ENCODE measurements around the gene BAHCC1. TPM values are rescaled to one million over a fixed set of nuclear protein-coding genes. Genes with fewer than 3 reads are reported as not detected.

The BAHCC1 gene
- polyA plus RNA-seq, 4 donors, result 12.2 to 33.4 (median 23.2) TPM

GRCh38 chr17:81487487-81488275, 92.4 kb downstream of the BAHCC1 start:
- peak in 1 of 4 donors; percentile 67 for DNase-seq (ENCODE audit: low read depth in 4 of 4, low spot score in 2 of 4)

GRCh38 chr17:81488276-81488860, 93.1 kb downstream of the BAHCC1 start:
- DNase-seq (ENCODE audit: low read depth in 4 of 4, low spot score in 2 of 4), result no peak

DNA sequence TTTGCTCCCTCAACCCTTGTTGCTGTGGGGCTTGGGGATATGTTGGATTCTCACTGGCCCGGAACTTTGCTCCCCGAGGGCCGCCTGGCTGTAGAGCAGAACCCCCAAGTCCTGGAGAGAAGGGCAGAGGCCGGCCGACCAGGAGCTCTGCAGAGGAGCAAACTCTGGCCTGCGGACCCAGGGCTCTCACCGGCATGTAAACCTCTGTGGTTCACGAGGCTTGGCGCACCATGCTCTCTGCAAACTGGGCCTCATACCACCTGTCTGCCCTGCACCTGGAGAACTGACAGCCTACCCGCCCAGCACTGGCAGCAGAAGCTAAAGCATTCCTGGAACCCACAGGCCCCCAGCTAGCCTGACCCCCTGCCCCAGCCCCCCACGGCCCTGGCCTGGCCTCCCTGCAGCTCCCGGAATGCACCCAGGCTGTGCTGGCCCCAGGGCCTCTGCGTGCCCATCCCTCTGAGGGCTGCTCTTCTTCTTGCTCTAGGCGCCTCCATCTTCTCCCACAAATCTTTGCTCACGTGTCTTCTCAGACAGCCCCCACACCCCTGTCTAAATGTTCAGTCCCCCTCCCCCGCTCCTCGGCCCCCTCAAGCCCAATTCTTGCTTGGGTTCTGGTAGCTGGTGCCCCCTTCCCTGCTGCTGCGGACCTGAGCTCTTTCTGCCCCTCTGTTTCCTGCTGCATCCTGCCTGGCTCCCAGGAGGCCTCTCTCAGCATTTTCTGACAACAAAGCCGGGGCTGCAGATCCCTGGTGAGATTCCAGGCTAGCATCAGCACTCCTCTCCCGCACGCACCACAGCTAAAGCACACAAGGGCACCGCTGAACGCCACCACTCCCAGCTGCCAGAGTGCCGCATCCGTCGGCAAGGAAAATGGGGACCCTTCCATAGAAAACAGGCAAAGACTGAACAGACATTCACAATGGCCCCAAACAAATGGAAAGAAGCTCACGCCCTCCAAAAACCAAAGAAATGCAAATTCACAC, 94.0 kb downstream of the BAHCC1 start:
- DNase-seq (ENCODE audit: low read depth in 4 of 4, low spot score in 2 of 4), result no peak

DNA sequence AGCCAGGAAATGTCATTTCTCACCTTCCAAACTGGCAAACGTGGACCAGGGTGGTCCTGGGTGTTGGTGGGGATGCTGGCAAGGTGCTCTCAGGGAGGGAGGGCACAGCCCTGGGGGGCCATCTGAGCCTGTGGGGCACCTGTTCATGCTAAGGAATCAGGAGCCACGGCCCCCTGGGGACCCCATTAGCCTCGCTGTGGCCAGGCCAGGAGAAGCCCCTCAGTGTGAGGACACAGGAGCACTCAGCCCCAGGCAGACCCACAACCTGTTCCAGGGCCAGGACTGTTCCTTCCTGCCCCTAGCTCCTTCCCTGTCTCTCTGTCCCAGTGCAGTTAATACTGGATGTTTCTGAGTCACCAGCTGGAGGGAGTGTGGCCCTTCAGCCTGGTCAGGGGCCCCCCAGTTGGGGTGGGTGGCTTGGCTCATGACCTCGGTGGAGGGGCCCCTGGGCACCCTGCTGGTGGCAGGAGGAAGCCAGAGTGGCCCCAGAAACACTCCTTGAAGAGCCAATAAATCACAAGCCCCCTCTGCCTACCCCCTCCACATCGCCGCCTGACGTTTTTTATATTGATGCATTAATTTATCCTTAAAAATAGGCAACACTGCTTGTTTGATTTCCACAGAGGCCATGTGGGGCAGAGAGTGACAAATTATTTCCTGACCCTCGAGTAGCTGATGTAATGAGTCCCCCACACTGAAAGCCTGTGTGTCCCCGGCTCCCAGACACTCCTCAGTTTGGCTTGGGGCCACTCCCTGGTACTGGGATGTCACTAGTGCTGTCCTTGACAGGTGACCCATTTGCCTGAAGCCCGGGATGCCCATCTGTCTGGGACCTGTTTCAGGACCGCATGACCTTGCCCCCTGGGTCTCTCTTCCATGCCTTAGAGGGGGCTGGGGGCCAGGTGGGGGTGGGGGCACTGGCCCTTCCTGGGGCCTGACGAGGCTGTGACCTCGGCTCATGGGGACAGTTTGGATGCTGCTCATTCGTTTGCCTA, 95.0 kb downstream of the BAHCC1 start:
- DNase-seq (ENCODE audit: low read depth in 4 of 4, low spot score in 2 of 4), result no peak

- DNase-seq (ENCODE audit: low read depth in 4 of 4, low spot score in 2 of 4), result no peak
These were observed 95.9 kb downstream of the BAHCC1 start for GRCh38 chr17:81491181-81491581.

- no peak for DNase-seq (ENCODE audit: low read depth in 4 of 4, low spot score in 2 of 4)
These were observed 96.5 kb downstream of the BAHCC1 start for GRCh38 chr17:81491761-81492160.

DNA sequence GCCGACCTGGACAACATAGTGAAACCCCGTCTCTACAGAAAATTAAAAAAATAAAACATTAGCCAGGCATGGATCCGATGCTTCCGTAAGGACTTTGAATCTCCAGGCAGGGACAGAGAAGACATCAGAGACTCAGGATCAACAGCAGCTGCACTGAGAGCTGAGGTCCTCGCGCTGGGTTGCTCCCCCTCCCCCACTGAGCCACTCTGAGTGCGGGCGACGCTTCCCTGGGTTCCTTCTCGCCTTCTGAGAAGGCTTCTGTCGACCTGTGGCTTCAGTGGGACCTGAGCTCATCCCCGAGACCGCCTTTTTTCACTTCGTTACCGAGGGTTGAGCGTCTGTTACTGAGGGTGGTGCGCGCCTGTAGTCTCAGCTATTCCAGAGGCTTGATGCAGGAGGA, 96.9 kb downstream of the BAHCC1 start:
- DNase-seq (ENCODE audit: low read depth in 4 of 4, low spot score in 2 of 4), result no peak

GRCh38 chr17:81492706-81493105, 97.4 kb downstream of the BAHCC1 start:
- no peak for DNase-seq (ENCODE audit: low read depth in 4 of 4, low spot score in 2 of 4)

GRCh38 chr17:81493198-81494038, 98.2 kb downstream of the BAHCC1 start:
- no peak for DNase-seq (ENCODE audit: low read depth in 4 of 4, low spot score in 2 of 4)

DNA sequence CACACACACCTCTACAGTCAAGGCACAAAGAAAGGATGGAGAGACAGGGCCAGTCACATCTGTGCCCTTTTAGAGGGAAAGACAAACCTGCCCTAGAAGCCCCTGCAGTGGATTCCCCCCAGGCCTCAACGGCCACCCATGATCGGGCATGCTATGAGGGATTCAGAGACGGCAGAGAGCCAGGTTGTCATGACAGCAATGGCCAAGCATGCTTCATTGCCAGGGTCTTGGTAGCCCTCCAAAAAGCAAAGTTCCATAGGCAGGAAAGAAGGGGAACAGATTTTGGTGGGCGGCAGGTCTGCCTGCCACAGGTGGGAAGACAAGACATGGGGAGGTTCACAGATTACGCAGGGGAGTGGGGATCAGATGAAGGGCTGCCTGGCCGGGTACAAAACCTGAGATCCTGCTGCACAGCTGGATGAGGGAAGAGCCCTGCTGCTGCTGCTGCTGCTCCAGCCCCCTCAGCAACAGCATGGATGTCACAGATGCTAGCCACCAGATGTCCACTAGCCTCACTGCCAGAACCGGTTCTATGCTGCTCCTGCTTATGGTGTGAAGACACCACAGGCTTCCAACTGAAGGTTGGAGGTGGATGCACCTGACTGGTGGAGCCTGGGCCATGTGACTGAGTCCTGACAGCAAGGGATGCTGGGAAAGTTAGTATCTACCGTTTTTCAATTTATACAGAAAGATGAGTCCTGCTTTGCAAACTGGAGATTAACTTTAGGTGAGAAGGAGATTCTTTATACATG, 99.5 kb downstream of the BAHCC1 start:
- no peak for DNase-seq (ENCODE audit: low read depth in 4 of 4, low spot score in 2 of 4)

DNA sequence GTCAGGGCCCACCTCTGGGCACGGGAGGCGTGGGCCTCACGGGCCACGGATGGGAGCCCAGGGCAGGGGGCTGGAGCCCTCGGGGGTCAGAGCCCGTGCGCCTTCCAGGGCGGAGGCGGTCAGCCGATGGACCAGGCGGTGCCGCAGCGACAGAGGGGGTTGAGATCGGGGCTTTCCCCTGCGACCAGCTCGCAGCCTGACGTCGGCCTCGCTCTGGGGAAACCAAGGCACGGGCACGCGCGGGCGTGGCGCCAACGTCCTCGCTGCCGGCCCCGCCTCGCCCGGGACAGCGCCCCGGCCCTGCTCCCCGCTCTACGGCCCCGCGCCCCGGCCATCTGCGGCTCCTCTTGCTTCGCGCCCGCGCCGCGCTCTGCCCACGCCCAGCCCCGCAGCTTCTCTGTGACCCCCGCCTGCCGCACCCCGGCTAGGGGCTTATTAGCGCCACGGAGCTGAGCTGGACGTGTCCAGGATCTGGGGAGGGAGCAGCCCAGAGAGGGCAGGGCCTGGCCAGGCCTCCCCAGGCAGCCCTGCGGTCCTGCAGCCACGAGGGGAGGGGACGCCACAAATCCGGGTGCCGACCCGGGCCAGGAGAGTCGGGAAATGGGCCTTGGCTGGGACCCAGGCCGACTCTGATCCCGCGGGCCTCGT, 103.8 kb downstream of the BAHCC1 start:
- DNase-seq (ENCODE audit: low read depth in 4 of 4, low spot score in 2 of 4), result no peak

DNA sequence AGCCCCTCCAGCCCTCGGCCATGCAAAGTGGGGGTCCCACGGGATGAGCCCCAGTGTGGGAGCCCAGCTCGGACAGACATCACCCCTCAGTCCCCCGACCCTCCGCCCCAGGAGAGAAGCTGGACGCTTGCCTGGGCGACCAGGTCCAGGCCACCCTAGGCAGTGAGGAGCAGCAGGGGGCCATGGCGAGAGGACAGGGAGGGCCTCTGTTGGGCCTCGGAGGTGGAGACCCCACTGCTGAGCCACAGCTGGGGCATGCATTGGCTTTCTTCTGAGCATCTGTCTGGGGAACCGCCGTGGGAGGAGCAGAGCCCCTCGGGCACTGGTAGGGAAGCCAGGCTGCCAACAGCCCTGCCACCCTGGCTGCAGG, 104.3 kb downstream of the BAHCC1 start:
- DNase-seq (ENCODE audit: low read depth in 4 of 4, low spot score in 2 of 4), result no peak

DNA sequence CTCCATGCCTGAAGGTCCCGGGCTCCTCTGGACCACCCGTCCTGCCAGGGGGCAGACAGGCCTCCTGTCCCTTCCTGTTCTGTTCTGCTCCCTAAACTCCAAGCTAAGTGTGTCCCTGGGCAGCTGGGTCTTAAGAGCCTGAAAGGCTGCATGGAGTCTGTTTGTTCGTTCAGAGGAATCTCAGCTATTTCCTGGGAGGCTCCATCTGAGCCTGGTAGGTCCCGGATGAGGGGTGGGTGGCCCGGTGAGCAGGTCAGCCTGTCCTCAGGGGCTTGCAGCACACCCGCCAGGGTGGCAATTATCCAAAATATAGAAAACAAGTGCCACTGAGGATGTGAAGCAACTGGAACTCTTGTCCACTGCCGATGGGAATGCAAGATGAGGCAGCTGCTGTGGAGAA, 104.8 kb downstream of the BAHCC1 start:
- DNase-seq (ENCODE audit: low read depth in 4 of 4, low spot score in 2 of 4), result no peak

DNA sequence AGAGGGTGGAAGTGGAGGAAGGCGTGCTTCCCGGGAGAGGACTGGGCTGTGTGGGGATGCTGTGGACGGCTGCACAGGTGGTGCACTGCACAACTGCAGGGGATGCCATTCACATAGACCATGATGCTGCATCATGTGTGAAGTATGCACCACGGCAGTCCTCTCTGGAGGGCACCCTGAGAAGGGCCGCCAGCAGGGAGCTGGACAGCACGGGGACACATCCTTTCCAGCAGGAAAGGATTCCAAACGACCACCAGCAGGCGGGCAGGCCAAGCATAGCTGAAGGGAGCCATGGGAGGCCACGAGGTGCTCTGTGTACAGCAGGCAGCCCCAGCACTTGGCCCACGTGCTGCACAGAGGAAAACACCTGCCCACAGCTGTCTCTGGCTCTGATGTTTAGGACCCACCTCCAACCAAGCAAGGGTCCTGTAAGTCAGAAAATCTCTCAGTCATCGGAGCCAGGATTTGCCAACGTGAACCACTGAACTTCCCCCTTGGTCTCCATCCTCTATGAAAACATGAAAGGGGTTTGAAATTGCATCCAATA, 107.3 kb downstream of the BAHCC1 start:
- DNase-seq (ENCODE audit: low read depth in 4 of 4, low spot score in 2 of 4), result no peak

GRCh38 chr17:81503619-81504018, 108.4 kb downstream of the BAHCC1 start:
- DNase-seq (ENCODE audit: low read depth in 4 of 4, low spot score in 2 of 4), result no peak

- DNase-seq (ENCODE audit: low read depth in 4 of 4, low spot score in 2 of 4), result no peak
These were observed 113.5 kb downstream of the BAHCC1 start for GRCh38 chr17:81508639-81509206.

Data from left renal cortex interstitium (tissue), 4 donors.